ENCODE data around the gene ELOVL1. TPM values are rescaled to one million over a fixed set of nuclear protein-coding genes. Genes with fewer than 3 reads are reported as not detected.
A peak's percentile ranks its signal among the peaks of the same experiment; 100 is the strongest.

ELOVL1 gene
- polyA plus RNA-seq, 2 of the 4 experiments (the other 2 are of a cell fraction), result 105 to 124 TPM

- no peak for TF ChIP-seq BCL3 (IDR thresholded peaks at IDR 0.05)
- no peak for TF ChIP-seq ELK1 (IDR thresholded peaks at IDR 0.05; ENCODE audit: low read depth, low read length)
- TF ChIP-seq HOXB13 (CRISPR knock-in tag; IDR thresholded peaks at IDR 0.05; ENCODE audit: low read depth), result no peak
Measured at GRCh38 chr1:43351421-43352350, 16.1 kb downstream of the ELOVL1 start (continued).

- Histone ChIP-seq H3K4me2 (no peak overlapping the region), H3K27ac (no peak overlapping the region), H3K4me1 (peaks cover 9% of the 10 kb centered on the region; the same call in 2 of the 3 replicates), H3K9me3 (no peaks in the 10 kb centered on the region), H3K4me3 (no peak overlapping the region)
- ATAC-seq (no peak), DNase-seq (ENCODE audit: low read depth in 1 of 2, low spot score in 1 of 2) (no peak), FAIRE-seq (no peak)
- CTCF ChIA-PET, result interaction anchor here (0.5 kb wide), 1 partner anchor 585 kb away, joined by 5 read pairs; no protein-coding TSS in a partner anchor
- WGBS (ENCODE audit: missing lambda C conversion rate), result 88% methylated on average over 1 of the region's 1 CpG
- POLR2A ChIA-PET, result no interaction called here
- TF ChIP-seq HDAC2 (IDR thresholded peaks at IDR 0.05) (no peak), POLR2A (IDR thresholded peaks at IDR 0.05; ENCODE audit: low read length) (no peak), ZNF302 (CRISPR knock-in tag; IDR thresholded peaks at IDR 0.05) (no peak), SREBF2 (IDR thresholded peaks at IDR 0.05) (no peak), POLR2AphosphoS2 (conservative IDR thresholded peaks at IDR 0.05; ENCODE audit: low read length) (no peak), PHF8 (IDR thresholded peaks at IDR 0.05; ENCODE audit: borderline replicate concordance, low read depth) (no peak), JUNB (IDR thresholded peaks at IDR 0.05) (no peak), HMGXB4 (CRISPR knock-in tag; IDR thresholded peaks at IDR 0.05; ENCODE audit: borderline replicate concordance) (no peak), TFCP2L1 (CRISPR knock-in tag; IDR thresholded peaks at IDR 0.05) (no peak)
Measured at GRCh38 chr1:43350976-43351375, 16.8 kb downstream of the ELOVL1 start.

GRCh38 chr1:43349594-43350306 is 18.1 kb downstream of the ELOVL1 start:
- TF ChIP-seq E2F6 (IDR thresholded peaks at IDR 0.05; ENCODE audit: borderline replicate concordance, low read depth) (no peak), RNF2 (IDR thresholded peaks at IDR 0.05; ENCODE audit: borderline replicate concordance, low read depth) (no peak), HOXB5 (CRISPR knock-in tag; IDR thresholded peaks at IDR 0.05) (no peak), GATA3 (IDR thresholded peaks at IDR 0.05; ENCODE audit: borderline replicate concordance) (no peak), JUN (IDR thresholded peaks at IDR 0.05) (no peak; a peak in 1 of 5 replicates), CBX2 (IDR thresholded peaks at IDR 0.05; ENCODE audit: borderline replicate concordance, low read depth) (no peak), EHMT2 (IDR thresholded peaks at IDR 0.05; ENCODE audit: low read depth) (no peak), SMC3 (IDR thresholded peaks at IDR 0.05) (no peak), MAX (IDR thresholded peaks at IDR 0.05) (no peak), ATOH8 (CRISPR knock-in tag; IDR thresholded peaks at IDR 0.05; ENCODE audit: low read depth) (no peak), USF2 (IDR thresholded peaks at IDR 0.05) (no peak)
- 46% methylated on average over 11 of the region's 11 CpGs for WGBS (ENCODE audit: missing lambda C conversion rate)
- DNase-seq (ENCODE audit: low read depth in 1 of 2, low spot score in 1 of 2), result no peak
- peak overlapping the region; percentile 96 to 99 for H3K27ac ChIP-seq
- peaks cover 9% of the 10 kb centered on the region; the same call in 2 of the 3 replicates for H3K4me1 ChIP-seq
- FAIRE-seq, result no peak
- ChIA-PET CTCF (no interaction called here), POLR2A (no interaction called here)
- peak in 1 of 2 experiments; percentile 1; a peak in 1 of 6 replicates for ATAC-seq
- peak overlapping the region; percentile 70 for H3K4me3 ChIP-seq
- H3K4me2 ChIP-seq, result peak overlapping the region; percentile 82
- no peaks in the 10 kb centered on the region for H3K9me3 ChIP-seq

Data from A549 (cell line).